Kidney (tissue), 14 donors: Measurements from ENCODE around the gene HNRNPD. TPM values are rescaled to one million over a fixed set of nuclear protein-coding genes. Genes with fewer than 3 reads are reported as not detected.
"Not testable (repeated sequence)": the region's sequence is repeated elsewhere in the genome, so short reads cannot be mapped to it uniquely, and the experiment has no call there.

Source experiments
- DNase-seq, 5 donors: peaks; one replicate each; pipeline ENCODE4 v3.0.0-alpha.2; 2013 to 2020
- FAIRE-seq: peaks from 2 replicates; lab custom pipeline; 2012; peaks lifted over from hg19 to GRCh38; lab: Jason Lieb, UNC
- H3K27ac ChIP-seq, 2 donors: one replicate each; pipeline ENCODE4 v1.7.0; 2013; ENCODE audit warnings: low read depth in 2 of 2, low read length in 2 of 2, inconsistent platforms in 1 of 2
- H3K27me3 ChIP-seq: one replicate; pipeline ENCODE4 v1.7.1; 2013; ENCODE audit warnings: low read length, inconsistent platforms; ENCODE audit not compliant: control insufficient read depth, insufficient read depth
- H3K36me3 ChIP-seq, 3 donors: one replicate each; pipeline versions ENCODE4 v1.7.0 to v1.7.1; 2013; ENCODE audit warnings: low read length in 3 of 3, control low read depth in 1 of 3, inconsistent platforms in 1 of 3; ENCODE audit not compliant: insufficient read depth in 3 of 3, control insufficient read depth in 2 of 3
- H3K4me1 ChIP-seq, 3 donors: one replicate each; pipeline versions ENCODE4 v1.7.0 to v1.7.1; 2013; ENCODE audit warnings: low read length in 3 of 3, inconsistent platforms in 1 of 3, low read depth in 1 of 3; ENCODE audit not compliant: control insufficient read depth in 2 of 3, insufficient read depth in 2 of 3
- H3K4me3 ChIP-seq, 3 donors: one replicate each; pipeline versions ENCODE4 v1.7.0 to v1.8.1; 2013; ENCODE audit warnings: low read length in 3 of 3, control low read depth in 1 of 3, inconsistent platforms in 1 of 3
- H3K9ac ChIP-seq, 3 donors: one replicate each; pipeline versions ENCODE4 v1.7.0 to v1.7.1; 2013; ENCODE audit warnings: low read length in 3 of 3, control low read depth in 1 of 3, inconsistent platforms in 1 of 3
- H3K9me3 ChIP-seq, 3 donors: one replicate each; pipeline versions ENCODE4 v1.7.0 to v1.7.1; 2013; ENCODE audit warnings: low read length in 3 of 3, control low read depth in 1 of 3, inconsistent platforms in 1 of 3; ENCODE audit not compliant: control insufficient read depth in 2 of 3, insufficient read depth in 1 of 3
- CTCF ChIP-seq: IDR thresholded peaks from 3 replicates; pipeline ENCODE4 v1.5.1; 2012; ENCODE audit warnings: mild to moderate bottlenecking, moderate library complexity, borderline replicate concordance; ENCODE audit not compliant: insufficient read depth; ENCODE audit errors: extremely low read depth
- intact Hi-C: fragments of 100-400 bp; cut with DNase I; formaldehyde crosslinking; loops from one replicate; pipeline ENCODE4 v1.11.1; 2022
- polyA plus RNA-seq: library from polyadenylated mRNA; stranded (reverse); fragments of 350-450 nt; fragmentation: Illumina TruSeq; extraction: RNeasy Lipid Tissue Mini Kit (QIAGEN cat#74804); gene quantifications from one replicate; pipeline ENCODE4 v1.2.3, GENCODE V29; 2014; ENCODE audit warnings: low read depth, low replicate concordance; ENCODE audit not compliant: insufficient read depth
- total RNA-seq: library from RNA; stranded (reverse); fragmentation: NEBNext Ultra II Directional; extraction: Animal tissue kit (Norgen Biotek cat#: 25700); gene quantifications from one replicate; pipeline ENCODE4 v1.2.1, GENCODE V29; 2021
- donor health status: control.
- donor health status: control.
- donor health status: control.
- donor health status: control.
- donor health status: control.
- donor health status: DM: yes; HTN: yes; CAD: no.
- donor health status: Normal renal cell carcinoma (clear cell type).

The HNRNPD gene
- total and polyA plus RNA-seq, 2 donors from 2014 or later, result 120 to 177 TPM

GRCh38 chr4:82352118-82352824 lies 21.5 kb downstream of the HNRNPD start:
- intact Hi-C loops, result no loop called here
- FAIRE-seq (no peak), DNase-seq (no peak)
- H3K9me3 ChIP-seq, result no peaks in the 10 kb centered on the region
- peaks cover 17 to 49% (median 23%) of the 10 kb centered on the region in 3 donors for H3K36me3 ChIP-seq
- H3K9ac ChIP-seq, result no peak overlapping the region
- H3K27ac ChIP-seq, result no peak overlapping the region
- H3K4me1 ChIP-seq, result no peaks in the 10 kb centered on the region
- H3K27me3 ChIP-seq, result no peaks in the 10 kb centered on the region
- H3K4me3 ChIP-seq, result no peak overlapping the region
- TF ChIP-seq CTCF, result no peak

- Histone ChIP-seq H3K27me3 (no peaks in the 10 kb centered on the region), H3K9me3 (no peaks in the 10 kb centered on the region), H3K4me3 (no peak overlapping the region), H3K36me3 (peaks cover 0 to 6% (median 3%) of the 10 kb centered on the region in 3 donors), H3K4me1 (no peaks in the 10 kb centered on the region), H3K9ac (no peak overlapping the region), H3K27ac (no peak overlapping the region)
- DNase-seq, result no peak
- no peak for FAIRE-seq
- no peak for TF ChIP-seq CTCF
- intact Hi-C loops, result no loop called here
These were observed 27.7 kb downstream of the HNRNPD start for GRCh38 chr4:82346126-82346525.

GRCh38 chr4:82335043-82335442 lies 38.7 kb downstream of the HNRNPD start:
- H3K9ac ChIP-seq, result no peak overlapping the region
- no peak for TF ChIP-seq CTCF
- H3K27me3 ChIP-seq, result no peaks in the 10 kb centered on the region
- no peaks in the 10 kb centered on the region for H3K36me3 ChIP-seq
- DNase-seq, result no peak
- no peak for FAIRE-seq
- H3K4me3 ChIP-seq, result no peak overlapping the region
- H3K4me1 ChIP-seq, result no peaks in the 10 kb centered on the region
- no peak overlapping the region for H3K27ac ChIP-seq
- no peaks in the 10 kb centered on the region for H3K9me3 ChIP-seq
- intact Hi-C loops, result no loop called here

GRCh38 chr4:82333641-82334040 lies 40.1 kb downstream of the HNRNPD start:
- not testable (repeated sequence) for H3K4me3 ChIP-seq

More at GRCh38 chr4:82333641-82334040, 40.1 kb downstream of the HNRNPD start:
- H3K27ac ChIP-seq, H3K4me1 ChIP-seq, H3K9ac ChIP-seq, DNase-seq, H3K36me3 ChIP-seq, H3K27me3 ChIP-seq, FAIRE-seq, H3K9me3 ChIP-seq, intact Hi-C loops: not testable (repeated sequence)
